GM12872 (cell line): Measurements from ENCODE around the gene SPIN2B.

Experiments used
- TF ChIP-seq, protein P1 (sequence below): IDR thresholded peaks from 3 replicates; pipeline ENCODE4 v1.5.1; 2011; ENCODE audit warnings: low read depth, mild to moderate bottlenecking, low read length, moderate library complexity; ENCODE audit not compliant: insufficient read depth

SPIN2B gene

DNA sequence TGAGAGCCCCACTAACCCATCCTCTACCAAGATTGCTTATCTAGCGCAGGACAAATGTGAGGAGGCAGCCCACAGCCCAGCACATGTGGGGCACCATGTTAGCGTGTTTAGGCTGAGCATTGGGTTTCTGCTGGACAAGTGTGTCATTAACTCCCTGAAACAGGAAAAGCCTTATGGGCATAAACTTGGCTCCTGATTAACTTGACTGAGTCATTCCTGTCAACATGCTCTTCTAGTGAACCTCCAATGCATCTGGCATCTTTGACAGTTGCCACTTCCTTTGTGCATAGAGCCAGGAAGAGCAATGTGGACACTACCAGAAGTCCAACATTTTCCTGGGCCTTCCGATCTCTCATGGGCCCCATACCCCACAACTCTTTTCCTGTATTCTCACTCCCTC, 13.4 kb upstream of the SPIN2B start:
- TF ChIP-seq, protein P1, sequence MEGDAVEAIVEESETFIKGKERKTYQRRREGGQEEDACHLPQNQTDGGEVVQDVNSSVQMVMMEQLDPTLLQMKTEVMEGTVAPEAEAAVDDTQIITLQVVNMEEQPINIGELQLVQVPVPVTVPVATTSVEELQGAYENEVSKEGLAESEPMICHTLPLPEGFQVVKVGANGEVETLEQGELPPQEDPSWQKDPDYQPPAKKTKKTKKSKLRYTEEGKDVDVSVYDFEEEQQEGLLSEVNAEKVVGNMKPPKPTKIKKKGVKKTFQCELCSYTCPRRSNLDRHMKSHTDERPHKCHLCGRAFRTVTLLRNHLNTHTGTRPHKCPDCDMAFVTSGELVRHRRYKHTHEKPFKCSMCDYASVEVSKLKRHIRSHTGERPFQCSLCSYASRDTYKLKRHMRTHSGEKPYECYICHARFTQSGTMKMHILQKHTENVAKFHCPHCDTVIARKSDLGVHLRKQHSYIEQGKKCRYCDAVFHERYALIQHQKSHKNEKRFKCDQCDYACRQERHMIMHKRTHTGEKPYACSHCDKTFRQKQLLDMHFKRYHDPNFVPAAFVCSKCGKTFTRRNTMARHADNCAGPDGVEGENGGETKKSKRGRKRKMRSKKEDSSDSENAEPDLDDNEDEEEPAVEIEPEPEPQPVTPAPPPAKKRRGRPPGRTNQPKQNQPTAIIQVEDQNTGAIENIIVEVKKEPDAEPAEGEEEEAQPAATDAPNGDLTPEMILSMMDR, result no peak

DNA sequence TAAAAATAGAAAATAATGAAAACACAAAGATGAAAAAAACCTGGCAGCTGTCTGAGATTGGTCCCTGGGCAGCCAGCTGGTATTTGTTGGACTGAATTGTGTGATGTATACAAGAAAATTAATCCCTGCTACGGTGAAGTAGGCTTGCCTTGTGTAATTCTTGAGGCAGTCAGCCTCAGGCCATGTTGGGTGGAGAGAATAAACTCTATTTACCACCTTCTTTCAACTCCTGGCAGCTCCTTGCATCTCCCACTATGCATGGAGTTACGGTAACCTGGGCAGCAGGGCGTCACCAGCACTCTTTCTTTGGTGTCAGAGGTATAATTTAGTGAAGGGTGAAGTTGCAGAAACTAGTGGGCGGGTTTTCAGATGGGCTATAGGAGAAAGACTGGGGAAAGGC, 12.4 kb upstream of the SPIN2B start:
- TF ChIP-seq, protein P1, result no peak

DNA sequence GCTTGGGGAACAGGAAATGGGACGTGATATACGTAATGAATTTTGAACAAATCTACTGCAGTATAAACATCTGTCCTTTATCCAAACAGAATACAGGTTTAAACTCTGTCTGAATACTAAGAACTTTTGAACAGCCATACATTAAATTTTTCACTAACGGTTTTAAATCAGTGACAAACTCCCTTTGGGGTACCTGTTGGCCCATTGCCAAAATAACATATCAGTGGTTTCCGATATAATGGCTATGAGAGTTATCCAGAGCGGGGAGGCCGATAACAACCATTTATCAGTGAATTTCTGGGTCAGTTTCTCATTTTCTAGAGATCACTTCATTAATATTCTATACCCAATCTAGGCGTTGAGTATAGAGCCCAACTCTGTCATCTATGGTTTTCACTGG, 10.7 kb upstream of the SPIN2B start:
- TF ChIP-seq, protein P1, result no peak

- TF ChIP-seq, protein P1, result no peak
Observed at GRCh38 chrX:57121816-57122215, 468 bp upstream of the SPIN2B start.

DNA sequence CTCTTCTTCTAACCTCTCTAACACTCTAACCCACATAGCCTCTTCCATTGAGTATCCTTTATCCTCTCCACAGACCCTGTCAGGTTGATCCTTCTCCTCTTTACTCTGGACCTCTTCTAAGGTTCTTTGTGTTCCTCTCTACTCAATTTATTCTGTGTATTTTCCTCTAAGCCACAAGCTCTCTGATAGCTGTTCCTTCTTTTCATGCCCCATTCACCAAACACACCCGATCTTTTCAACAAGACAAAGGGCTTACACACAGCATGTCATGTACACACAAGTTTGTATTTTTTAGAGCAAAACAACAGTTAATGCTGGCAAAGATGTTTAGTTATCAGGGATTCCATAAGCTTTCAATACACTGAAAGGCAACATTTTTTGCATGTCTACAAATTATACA, 1.9 kb downstream of the SPIN2B start:
- TF ChIP-seq, protein P1, result no peak

DNA sequence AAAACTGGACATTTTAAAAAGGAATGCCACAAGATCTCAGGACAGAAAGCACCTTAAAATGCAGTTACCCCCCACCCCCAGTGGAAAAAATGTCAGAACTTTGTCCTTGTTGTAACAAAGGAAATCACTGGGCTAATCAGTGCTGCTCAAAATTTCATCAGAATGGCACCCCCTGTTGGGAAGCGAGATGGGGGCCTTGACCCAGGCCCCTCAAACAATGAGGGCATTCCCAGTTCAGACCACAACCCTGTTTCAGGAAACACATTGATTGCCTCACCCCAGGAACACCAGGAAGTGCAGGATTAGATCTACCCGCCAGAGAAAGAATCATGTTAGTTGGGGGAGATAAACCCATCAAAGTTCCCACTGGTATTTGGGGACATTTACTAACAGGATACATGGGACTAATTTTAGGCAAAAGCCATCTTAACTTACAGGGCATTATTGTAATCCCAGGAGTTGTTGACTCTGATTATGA, 16.4 kb downstream of the SPIN2B start:
- TF ChIP-seq, protein P1, result no peak

GRCh38 chrX:57104406-57104805, 16.9 kb downstream of the SPIN2B start:
- TF ChIP-seq, protein P1, result no peak

- TF ChIP-seq, protein P1, result no peak
Observed at GRCh38 chrX:57103489-57103888, 17.9 kb downstream of the SPIN2B start.
